ENCODE measurements around the gene ARHGAP12. TPM values are rescaled to one million over a fixed set of nuclear protein-coding genes. Genes with fewer than 3 reads are reported as not detected.

The ARHGAP12 gene
- total RNA-seq, 1 donor from 2014 or later: 27.2 TPM

DNA sequence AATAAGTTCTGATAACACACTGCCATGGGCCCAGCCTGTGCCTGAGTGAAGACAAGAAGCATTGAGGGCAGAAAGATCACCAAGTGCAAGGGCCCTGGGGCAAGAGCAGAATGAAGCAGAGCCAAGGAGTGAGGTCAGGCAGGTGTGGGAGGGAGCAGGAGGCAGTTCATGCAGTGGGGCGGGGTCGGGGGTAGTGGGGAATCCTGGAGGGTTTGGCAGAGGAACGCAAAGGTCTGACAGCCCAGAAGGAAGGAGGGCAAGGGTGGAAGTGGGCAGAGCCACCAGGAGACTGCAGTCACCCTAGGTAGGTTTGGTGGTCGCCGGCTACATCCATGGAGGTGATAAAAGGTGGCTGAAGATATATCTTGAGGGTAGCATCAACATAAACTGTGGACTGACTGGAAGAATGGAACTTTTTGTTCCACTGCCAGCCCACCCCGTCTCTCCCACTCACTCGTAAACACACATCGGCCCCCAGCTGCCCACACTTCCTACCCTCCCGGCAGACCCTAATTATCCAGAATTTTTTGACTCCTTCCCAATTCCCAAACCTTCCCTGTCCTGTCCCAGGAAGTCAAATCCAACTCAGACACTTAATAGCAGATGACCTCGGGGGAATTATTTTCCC is 172.4 kb downstream of the ARHGAP12 start:
- Histone ChIP-seq H3K9me3 (no peaks in the 10 kb centered on the region), H3K27ac (no peak overlapping the region), H3K4me3 (no peak overlapping the region), H3K27me3 (no peaks in the 10 kb centered on the region), H3K4me1 (peaks cover 27% of the 10 kb centered on the region), H3K36me3 (no peaks in the 10 kb centered on the region)
- no peak for TF ChIP-seq CTCF (IDR thresholded peaks at IDR 0.05)
- intact Hi-C loops (cut with DNase I): no loop called here
- no peak for DNase-seq
- ATAC-seq: no peak

Other genes starting within 250 kb of the ARHGAP12 start
- 112 TPM for gene KIF5B, start 127.6 kb upstream of the ARHGAP12 start, total RNA-seq

Data from upper lobe of right lung (tissue), 1 donor.